T follicular helper cell (primary cell): ENCODE data around the gene PRKAG1.
A peak's percentile ranks its signal among the peaks of the same experiment; 100 is the strongest.

ENCODE experiments used
- DNase-seq: peaks from one replicate; pipeline ENCODE4 v3.0.0-alpha.2; 2020; ENCODE audit warnings: low read depth

Gene PRKAG1

DNA sequence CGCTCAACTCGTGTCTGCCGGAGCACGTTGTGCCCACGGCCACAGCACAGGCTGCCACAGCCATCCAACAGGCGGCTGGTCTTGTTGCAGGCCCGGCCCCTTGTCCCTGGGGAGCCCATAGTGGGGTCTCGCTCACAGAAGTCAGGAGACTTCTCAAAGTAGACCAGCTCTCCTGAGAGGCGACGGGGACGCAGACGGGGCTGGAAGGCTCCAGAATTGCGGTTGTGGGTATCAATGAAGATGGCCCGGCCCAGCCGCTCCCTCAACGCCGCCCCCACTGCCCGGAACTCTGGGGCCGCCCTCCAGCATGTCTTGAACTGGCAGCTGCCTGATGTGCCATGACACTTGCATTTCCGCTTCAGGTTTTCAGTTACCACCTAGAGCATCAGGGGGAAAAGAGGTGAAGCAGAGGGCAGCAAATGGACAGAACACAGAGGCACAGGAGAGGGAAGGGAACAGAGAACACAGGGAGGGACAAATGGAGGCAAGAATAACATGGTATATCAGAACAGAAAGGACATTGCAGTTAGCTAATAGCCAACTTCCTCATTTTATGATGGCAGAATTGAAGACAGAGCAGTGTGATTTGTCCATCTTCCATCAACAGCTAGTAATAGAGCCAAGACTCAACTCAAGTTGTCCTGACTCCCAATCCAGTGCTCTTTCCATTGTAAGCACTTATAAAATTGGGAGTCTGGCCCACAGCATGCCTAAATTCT is 52.2 kb downstream of the PRKAG1 start:
- no peak for DNase-seq

DNA sequence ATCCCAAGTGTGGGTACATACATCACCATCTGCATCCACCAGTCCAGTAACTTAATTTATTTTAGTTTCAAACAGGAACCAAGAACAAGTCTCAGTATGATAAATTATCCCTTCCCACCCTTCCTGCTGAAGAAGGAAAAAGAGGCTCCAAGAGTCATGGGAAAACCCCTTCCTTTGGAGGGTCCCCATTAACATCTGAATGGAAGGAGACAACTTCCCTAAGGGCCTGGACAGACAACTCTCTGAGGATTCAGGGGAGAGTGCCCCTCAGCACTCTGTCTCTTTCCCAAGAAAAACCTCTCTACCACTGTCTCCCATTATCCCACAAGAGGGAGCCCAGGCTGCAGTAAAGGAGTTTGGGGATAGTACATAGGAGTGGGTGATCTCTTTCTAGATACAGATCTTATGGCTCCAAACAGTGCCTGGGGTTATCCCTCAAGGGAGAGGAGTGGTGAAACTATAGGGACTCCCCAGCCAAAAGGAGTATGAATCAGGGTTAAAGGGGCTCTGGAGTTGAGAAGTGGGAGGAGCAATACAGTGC is 53.2 kb downstream of the PRKAG1 start:
- no peak for DNase-seq

DNA sequence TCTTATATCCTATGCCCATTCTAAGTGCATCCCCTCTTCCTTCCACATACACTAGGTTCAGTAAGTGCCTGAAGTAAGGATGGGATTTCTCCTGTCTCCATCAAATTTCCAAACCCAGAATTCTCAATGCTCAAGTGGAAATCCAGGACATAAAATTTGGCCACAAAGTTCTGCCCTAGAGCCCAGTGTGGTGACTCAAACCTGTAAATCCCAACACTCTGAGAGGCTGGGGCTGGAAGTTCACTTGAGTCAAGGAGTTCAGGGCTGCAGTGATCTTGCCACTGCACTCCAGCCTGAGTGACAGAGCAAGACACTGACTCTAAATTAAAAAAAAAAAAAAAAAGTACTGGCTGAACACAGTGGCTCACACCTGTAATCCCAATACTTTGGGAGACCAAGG is 56.8 kb downstream of the PRKAG1 start:
- no peak for DNase-seq

DNA sequence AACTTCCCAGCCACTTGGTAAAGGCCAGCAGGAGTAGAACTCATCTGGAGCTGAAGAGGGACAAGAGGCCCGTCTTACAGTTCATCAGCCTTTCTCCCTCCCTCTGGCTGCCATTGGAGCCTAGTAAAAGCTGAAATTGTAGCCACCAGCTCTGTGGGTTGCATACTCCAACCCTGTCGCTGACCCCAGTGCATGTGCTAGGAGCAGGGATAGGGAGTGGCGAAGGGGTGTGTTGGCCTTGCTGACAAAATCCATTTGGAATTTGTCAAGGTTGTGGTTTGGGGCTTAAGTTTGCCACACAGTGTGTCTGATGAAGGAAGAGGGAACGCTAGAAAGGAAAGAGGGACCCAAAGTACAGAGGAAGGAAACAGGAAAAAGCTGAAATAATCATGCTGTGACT is 57.2 kb downstream of the PRKAG1 start:
- DNase-seq, result no peak

DNA sequence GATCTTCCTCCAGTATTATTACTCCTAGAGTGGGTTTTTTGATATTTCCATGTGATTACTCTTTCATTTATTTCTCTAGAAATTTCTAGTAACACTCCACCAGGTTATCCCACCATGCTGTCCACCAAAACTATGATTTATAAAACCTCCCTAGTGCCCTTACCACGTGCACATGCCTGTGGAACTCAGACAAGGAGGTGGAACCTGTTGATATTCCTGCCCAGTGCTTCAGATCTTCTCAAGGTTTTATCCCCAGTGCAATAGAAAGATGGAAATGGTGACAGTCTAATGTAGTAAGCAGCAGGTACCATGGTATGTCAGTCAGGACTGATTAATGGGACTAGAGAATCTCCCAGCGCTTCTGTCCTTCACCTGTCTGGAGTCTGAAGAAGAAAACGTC is 57.7 kb downstream of the PRKAG1 start:
- DNase-seq, result no peak

DNA sequence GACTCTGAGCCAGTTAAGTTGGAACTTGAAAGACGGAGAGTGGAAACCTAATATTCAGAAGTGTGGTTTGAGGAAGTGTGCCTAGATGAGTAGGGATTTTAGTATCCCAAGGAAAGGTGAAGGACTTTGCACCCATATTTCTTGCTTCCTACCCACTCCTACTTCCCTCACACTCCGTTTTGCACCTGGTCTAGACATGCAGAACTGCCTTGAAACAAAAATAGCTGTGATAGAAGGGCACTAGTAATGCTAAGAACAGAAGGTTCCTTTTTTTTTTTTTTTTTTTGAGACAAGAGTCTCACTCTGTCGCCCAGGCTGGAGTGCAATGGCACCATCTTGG is 60.6 kb downstream of the PRKAG1 start:
- DNase-seq, result no peak

DNA sequence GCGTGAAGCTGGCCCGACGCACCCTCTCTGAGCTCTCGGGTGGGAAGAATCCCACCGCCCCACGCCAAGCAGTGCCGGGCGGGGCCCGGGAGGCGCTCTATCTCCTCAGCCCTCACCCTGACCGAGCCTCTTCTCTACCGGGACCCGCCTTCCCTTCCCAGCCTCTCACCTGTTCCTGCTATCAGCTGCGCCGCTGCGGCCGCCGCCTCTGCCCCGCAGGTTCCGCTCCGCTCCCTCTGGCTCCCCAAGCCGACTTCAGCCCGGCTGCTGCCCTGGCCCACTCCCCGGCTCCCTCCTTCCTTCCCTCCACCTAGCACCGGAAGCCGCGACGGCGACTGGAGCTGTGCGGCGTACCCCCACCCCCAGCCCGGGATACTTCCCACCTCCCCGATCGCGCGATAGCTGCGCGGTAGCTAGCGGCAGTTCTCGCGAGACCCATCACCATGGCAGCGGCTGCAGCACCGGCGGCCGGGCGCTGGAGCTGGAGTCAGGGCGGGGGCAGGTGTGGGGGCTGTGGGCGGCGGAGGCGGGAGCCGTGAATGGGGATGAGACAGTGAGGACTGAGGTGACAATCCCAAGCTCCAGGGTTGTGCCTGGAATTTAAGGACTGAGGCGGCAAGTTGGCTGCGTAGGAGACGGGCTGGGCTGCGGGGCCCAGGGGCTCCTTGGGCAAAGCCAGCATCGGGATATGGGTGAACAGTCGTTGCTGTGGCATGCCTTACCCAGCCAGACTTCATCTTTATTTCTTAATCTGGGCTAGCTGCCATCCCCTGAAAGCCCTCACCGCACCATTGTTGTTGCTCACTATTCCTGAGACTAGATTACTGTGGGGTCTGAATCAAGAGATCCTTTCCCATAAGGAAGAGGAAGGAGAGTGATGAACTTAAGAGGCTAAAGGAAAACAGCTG is 61.2 kb downstream of the PRKAG1 start, which contains the start of gene ARF3:
Gene ARF3, minus strand, starts transcription at position 347 of the 908 bp plus-strand sequence. CDS start 16,392 bp downstream, outside the sequence.
- DNase-seq, result peak; percentile 94

DNA sequence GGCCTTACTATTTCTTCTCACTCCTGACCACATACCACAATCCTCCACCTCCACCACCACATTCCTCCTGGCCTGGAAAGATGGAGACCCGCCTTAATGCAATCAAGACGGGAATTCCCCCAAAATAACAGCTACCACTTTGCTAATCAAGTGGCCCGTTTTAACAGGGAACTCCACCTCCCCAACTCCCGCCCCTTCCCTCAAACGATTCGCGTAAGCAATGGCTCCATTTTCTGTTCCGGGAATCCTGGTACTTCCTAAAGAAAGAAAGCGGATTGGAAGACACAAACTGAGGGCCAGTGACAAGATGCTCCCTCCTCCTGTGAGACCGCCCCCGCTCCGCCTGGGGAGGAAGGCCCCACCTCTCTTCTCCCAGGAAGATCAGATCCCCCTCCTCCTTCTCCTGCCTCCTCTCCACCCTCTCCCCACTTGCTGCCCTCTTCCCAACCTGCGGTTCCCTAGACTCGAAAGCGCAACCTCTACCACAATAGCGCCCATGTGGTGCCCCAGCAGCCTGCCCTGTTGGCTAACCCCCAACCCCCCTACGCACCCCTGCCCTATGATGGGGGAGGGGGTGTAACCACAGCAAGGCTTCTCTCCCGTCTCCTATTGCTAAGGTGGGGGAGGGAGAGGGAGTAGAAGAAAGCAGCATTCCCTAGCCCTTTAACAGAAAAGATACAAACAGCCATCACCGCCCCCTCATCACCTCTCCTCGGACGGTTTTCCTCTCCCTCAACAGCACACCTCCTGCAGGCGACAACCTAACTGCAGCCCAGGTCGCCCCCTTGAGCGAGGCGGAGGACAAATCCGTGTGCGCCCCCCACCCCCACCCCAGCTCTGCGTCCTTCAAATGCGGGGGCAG is 62.1 kb downstream of the PRKAG1 start:
- no peak for DNase-seq

DNA sequence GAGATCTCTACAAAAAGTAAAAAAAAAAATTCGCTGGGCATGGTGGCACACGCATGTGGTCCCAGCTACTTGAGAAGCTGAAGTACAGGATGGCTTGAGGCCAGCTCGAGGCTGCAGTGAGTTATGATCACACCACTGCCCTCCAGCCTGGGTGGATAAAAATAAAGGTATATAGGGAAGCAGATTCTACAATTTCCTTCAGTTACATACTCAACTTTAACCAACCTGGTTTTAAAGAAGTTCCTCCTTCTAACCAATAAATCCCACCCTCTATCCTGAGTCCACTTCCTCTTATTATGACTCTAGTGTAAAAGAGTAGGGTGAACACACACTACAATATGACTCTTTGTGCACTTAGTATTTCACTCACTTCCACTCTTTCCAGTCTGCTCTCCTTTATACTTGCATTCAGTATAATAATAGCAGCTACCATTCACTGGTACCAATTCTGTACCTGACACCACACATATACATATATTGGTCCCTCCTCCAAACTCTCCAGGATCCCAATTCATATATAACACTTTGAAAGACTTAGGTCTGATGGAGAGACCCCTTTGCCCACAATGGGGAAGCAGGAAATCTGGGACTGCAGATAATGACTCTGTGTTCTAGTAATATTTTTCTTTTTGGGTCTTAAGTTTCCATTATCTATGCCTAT is 63.6 kb downstream of the PRKAG1 start:
- no peak for DNase-seq

DNA sequence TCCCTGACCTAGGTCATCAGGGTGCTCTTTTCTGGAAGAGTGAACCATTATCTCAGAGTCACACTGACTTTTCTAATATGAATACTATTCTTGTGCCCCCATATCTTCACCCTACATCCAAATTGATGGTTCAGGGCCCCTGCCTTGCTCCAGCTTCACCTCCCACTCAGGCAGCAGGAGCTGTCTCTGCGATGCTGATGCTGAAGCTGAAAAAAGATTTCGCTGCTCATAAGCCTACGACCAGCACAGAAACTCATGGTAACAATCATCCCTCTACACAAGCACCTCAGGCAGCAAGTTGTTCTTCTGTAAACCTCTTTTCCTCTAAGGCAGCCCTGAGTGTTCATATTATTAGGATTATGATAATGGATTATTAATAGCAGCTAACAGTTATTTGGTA is 64.5 kb downstream of the PRKAG1 start:
- no peak for DNase-seq

DNA sequence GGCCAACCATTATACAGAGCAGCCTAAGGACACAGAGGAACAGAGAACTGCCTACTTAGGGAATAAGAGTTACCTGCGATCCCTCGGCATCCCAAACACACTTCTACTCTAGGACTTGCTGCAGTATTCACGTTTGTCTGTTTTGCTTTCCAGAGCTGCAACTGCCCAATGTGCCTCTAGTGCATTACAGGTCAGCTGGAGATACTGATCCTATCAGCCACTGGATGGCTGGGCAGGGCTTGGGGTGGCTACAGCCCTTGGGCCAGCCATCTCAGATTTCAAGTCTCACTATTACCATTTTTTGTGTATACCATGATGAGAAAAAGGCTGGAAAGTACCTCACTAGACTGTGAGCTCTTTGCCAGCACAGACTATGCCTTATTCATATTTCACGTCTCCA is 65.9 kb downstream of the PRKAG1 start:
- DNase-seq, result no peak
